ENCODE data around the gene PPIE. TPM values are rescaled to one million over a fixed set of nuclear protein-coding genes. Genes with fewer than 3 reads are reported as not detected.

Gene PPIE
- total and polyA plus RNA-seq, 2 experiments from 2014 or later: 19.9 to 68.0 TPM

DNA sequence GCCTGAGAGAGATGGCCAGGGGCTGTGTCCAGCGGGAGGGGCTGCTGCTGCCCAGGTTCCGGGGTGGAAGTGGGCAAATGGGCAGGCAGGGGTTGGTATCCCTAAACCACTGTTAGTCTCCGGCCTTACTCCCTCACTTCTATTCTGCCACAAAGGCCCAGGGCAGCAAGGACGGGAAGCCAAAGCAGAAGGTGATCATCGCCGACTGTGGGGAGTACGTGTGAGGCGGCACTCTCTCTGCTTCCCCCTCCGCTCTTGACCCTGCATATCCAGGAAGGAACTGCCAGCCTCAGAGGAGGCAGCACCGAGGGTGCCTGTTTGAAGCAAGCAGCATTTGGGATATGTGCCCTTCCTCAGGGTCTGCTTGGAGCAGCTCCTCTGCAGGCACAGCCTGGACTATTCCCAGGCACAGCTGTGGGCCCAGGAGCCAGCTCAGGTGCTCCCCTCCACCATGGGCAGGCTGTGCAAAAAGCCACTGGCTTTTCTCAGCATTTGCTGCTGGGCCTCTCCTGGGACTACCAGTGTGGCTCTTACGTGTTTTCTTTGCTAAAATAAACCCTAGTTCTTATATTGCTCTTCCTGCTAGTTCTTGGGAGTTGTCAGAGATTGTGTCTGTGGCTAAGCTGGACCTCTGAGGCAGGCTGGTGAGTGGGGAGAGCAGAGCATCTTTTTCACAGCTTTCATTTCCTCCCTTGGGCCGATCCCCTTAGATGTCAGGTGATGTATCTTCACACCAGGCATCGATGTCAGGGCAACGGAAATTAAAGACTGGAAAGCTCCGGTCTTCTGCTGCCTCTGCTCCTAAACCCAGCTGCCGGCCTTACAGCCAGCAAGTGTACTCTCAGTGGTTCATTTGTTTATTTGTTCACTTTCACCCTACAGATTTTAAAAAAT lies 14.7 kb downstream of the PPIE start:
- H2AFZ ChIP-seq: no peak overlapping the region
- no peaks in the 10 kb centered on the region for H4K20me1 ChIP-seq (ENCODE audit: insufficient read depth)
- H3K27ac ChIP-seq: no peak overlapping the region
- in situ Hi-C loops (cut with MboI): no loop called here
- peaks cover 39% of the 10 kb centered on the region; the same call in 1 of the 2 replicates for H3K36me3 ChIP-seq (ENCODE audit: low read depth)
- no peaks in the 10 kb centered on the region for H3K27me3 ChIP-seq (replicated peaks; ENCODE audit: insufficient read depth)
- no peaks in the 10 kb centered on the region for H3K9me3 ChIP-seq (ENCODE audit: low read depth)
- DNase-seq: no peak
- no peak overlapping the region for H3K4me2 ChIP-seq (ENCODE audit: unreplicated experiment)
- 96 to 98% methylated on average over 16 of the region's 16 CpGs for WGBS, 2 experiments (ENCODE audit: low coverage in 1 of 2, low lambda C conversion rate in 2 of 2, missing lambda C conversion rate in 2 of 2)
- no peaks in the 10 kb centered on the region for H3K4me1 ChIP-seq (ENCODE audit: insufficient read depth)
- no peak for TF ChIP-seq EZH2 (IDR thresholded peaks at IDR 0.05; ENCODE audit: insufficient read depth, poor library complexity, severe bottlenecking)
- TF ChIP-seq EZH2phosphoT487 (IDR thresholded peaks at IDR 0.05; ENCODE audit: insufficient read depth, low read depth): no peak
- no peaks in the 10 kb centered on the region for H3K9me2 ChIP-seq (ENCODE audit: insufficient read depth)
- H3K79me2 ChIP-seq (ENCODE audit: insufficient read depth): no peaks in the 10 kb centered on the region
- H3K9ac ChIP-seq: no peak overlapping the region
- no peak overlapping the region for H3K4me3 ChIP-seq
- no peaks in the 10 kb centered on the region for H3F3A ChIP-seq (ENCODE audit: insufficient read depth)

DNA sequence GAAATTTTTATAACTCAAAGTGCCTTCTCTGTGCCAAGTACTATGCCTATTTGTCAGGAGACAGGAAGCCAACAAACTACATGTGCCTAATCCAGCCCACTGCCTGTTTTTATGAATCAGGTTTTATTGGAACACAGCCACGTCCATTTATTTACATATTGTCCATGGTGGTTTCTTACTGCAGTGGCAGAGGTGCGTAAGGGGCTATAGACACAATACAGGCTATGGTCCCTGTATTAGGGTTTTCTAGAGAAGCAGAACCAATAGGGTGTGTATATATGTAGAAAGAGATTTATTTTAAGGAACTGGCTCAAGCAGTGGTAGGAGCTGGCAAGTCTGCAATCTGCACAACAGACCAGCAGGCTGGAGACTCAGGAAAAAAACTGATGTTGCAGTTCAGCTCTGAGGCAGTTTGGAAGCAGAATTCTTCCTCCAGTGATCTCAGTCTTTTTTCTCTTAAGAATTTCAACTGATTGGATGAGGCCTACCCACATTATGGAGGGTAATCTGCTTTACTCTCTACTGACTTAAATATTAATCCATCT lies 15.4 kb downstream of the PPIE start:
- TF ChIP-seq EZH2 (IDR thresholded peaks at IDR 0.05; ENCODE audit: insufficient read depth, poor library complexity, severe bottlenecking): no peak
- TF ChIP-seq EZH2phosphoT487 (IDR thresholded peaks at IDR 0.05; ENCODE audit: insufficient read depth, low read depth): no peak
- in situ Hi-C loops (cut with MboI): no loop called here
- H3K4me1 ChIP-seq (ENCODE audit: insufficient read depth): no peaks in the 10 kb centered on the region

DNA sequence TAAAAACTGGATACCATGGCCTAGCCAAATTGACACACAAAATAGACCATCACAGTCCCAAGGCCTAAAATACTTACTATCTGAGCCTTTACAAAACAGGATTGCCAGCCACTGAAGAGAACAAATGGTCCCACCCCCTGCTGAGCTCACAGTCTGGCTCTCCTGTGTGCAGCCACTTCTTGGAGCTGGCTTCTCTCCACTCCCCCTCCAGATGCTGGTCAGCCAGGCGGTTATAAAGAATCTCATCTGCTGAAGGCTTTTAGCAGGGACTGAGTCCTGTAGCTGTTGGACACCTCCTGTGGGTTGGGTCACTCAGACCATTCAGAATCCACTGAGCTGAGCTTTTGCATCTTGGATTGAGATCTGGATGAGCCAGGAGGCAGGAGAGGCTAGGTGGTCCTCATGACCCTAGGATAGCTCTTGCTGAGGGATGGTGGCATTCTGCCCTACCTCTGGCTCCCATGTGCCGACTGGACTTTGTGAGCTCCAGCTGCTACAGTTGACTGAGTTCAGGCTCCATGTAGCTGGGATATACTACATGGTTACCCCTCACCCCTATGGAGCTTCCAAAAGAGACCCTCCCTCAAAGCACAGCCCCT lies 16.3 kb downstream of the PPIE start:
- H3K9ac ChIP-seq: no peak overlapping the region
- H4K20me1 ChIP-seq (ENCODE audit: insufficient read depth): no peaks in the 10 kb centered on the region
- no peaks in the 10 kb centered on the region for H3K9me2 ChIP-seq (ENCODE audit: insufficient read depth)
- no peak for TF ChIP-seq EZH2 (IDR thresholded peaks at IDR 0.05; ENCODE audit: insufficient read depth, poor library complexity, severe bottlenecking)
- no peak for TF ChIP-seq EZH2phosphoT487 (IDR thresholded peaks at IDR 0.05; ENCODE audit: insufficient read depth, low read depth)
- H3K27ac ChIP-seq: no peak overlapping the region
- 61 to 69% methylated on average over 2 of the region's 2 CpGs for WGBS, 2 experiments (ENCODE audit: low coverage in 1 of 2, low lambda C conversion rate in 2 of 2, missing lambda C conversion rate in 2 of 2)
- H3K9me3 ChIP-seq (ENCODE audit: low read depth): no peaks in the 10 kb centered on the region
- DNase-seq: no peak
- no peak overlapping the region for H3K4me3 ChIP-seq
- H3K4me1 ChIP-seq (ENCODE audit: insufficient read depth): no peaks in the 10 kb centered on the region
- in situ Hi-C loops (cut with MboI): no loop called here
- no peaks in the 10 kb centered on the region for H3F3A ChIP-seq (ENCODE audit: insufficient read depth)
- no peaks in the 10 kb centered on the region for H3K27me3 ChIP-seq (replicated peaks; ENCODE audit: insufficient read depth)
- H3K4me2 ChIP-seq (ENCODE audit: unreplicated experiment): no peak overlapping the region
- H3K79me2 ChIP-seq (ENCODE audit: insufficient read depth): no peaks in the 10 kb centered on the region
- no peak overlapping the region for H2AFZ ChIP-seq
- H3K36me3 ChIP-seq (ENCODE audit: low read depth): peaks cover 28% of the 10 kb centered on the region; the same call in 1 of the 2 replicates

More for the DNA sequence above, 15.4 kb downstream of the PPIE start:
- Histone ChIP-seq H4K20me1 (ENCODE audit: insufficient read depth) (no peaks in the 10 kb centered on the region), H3K4me2 (ENCODE audit: unreplicated experiment) (no peak overlapping the region), H3F3A (ENCODE audit: insufficient read depth) (no peaks in the 10 kb centered on the region), H3K4me3 (no peak overlapping the region), H2AFZ (no peak overlapping the region), H3K9me3 (ENCODE audit: low read depth) (no peaks in the 10 kb centered on the region), H3K79me2 (ENCODE audit: insufficient read depth) (no peaks in the 10 kb centered on the region), H3K27ac (no peak overlapping the region), H3K9me2 (ENCODE audit: insufficient read depth) (no peaks in the 10 kb centered on the region), H3K36me3 (ENCODE audit: low read depth) (peaks cover 34% of the 10 kb centered on the region; the same call in 1 of the 2 replicates), H3K27me3 (replicated peaks; ENCODE audit: insufficient read depth) (no peaks in the 10 kb centered on the region), H3K9ac (no peak overlapping the region)
- peak; percentile 8 for DNase-seq
- 79 to 81% methylated on average over 2 of the region's 2 CpGs for WGBS, 2 experiments (ENCODE audit: low coverage in 1 of 2, low lambda C conversion rate in 2 of 2, missing lambda C conversion rate in 2 of 2)

DNA sequence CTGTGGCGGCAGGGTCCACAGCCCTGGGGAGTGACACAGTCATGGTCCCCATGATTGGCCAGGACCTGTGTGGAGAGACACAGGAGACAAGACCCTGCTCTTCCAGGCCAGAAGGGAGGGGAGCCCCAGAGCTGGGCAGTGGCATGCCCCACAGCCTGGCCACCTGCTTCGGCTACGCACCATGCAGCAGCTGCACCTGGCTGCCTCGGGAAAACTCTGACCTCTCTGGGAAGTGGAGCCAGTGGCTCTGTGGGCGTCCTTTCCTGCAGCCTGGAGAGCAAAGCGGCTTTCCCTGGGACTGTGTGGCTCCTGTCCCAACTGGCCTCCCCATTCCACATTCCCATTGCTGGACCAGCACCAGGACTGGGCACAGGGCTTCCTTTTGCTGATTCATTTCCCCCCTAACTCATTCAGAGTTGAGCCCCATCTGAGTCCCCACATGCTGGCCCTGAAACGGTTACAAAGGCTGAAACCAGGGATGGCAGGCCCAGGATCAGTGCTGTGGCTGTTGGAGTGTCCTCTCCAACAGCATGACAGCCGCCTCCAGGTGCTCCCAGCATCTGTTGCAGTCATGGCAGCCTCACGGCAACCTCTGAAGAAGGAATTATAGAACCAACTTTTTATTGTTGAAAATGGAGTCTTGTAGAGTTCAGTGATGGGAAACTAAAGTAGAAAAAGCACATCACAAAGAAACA lies 17.4 kb downstream of the PPIE start:
- Histone ChIP-seq H3K79me2 (ENCODE audit: insufficient read depth) (no peaks in the 10 kb centered on the region), H3K9ac (no peak overlapping the region), H2AFZ (no peak overlapping the region), H3F3A (ENCODE audit: insufficient read depth) (no peaks in the 10 kb centered on the region), H3K36me3 (ENCODE audit: low read depth) (peaks cover 17% of the 10 kb centered on the region; the same call in 1 of the 2 replicates), H3K9me2 (ENCODE audit: insufficient read depth) (no peaks in the 10 kb centered on the region), H3K4me1 (ENCODE audit: insufficient read depth) (no peaks in the 10 kb centered on the region), H3K27ac (no peak overlapping the region), H4K20me1 (ENCODE audit: insufficient read depth) (no peaks in the 10 kb centered on the region), H3K9me3 (ENCODE audit: low read depth) (no peaks in the 10 kb centered on the region), H3K4me2 (ENCODE audit: unreplicated experiment) (no peak overlapping the region), H3K27me3 (replicated peaks; ENCODE audit: insufficient read depth) (no peaks in the 10 kb centered on the region), H3K4me3 (no peak overlapping the region)
- no peak for TF ChIP-seq EZH2 (IDR thresholded peaks at IDR 0.05; ENCODE audit: insufficient read depth, poor library complexity, severe bottlenecking)
- no peak for TF ChIP-seq EZH2phosphoT487 (IDR thresholded peaks at IDR 0.05; ENCODE audit: insufficient read depth, low read depth)
- DNase-seq: no peak
- in situ Hi-C loops (cut with MboI): no loop called here
- 85 to 92% methylated on average over 9 of the region's 9 CpGs for WGBS, 2 experiments (ENCODE audit: low coverage in 1 of 2, low lambda C conversion rate in 2 of 2, missing lambda C conversion rate in 2 of 2)

Data from GM23248 (cell line).